Measurements from ENCODE around the gene ZC3H18.

ZC3H18 gene

GRCh38 chr16:88582912-88583575 lies 12.8 kb downstream of the ZC3H18 start:
- no peaks in the 10 kb centered on the region for H3K27me3 ChIP-seq (replicated peaks; ENCODE audit: insufficient read depth, low read length)
- peaks cover 70% of the 10 kb centered on the region for H3K79me2 ChIP-seq (ENCODE audit: low read length)
- H3K9me3 ChIP-seq (replicated peaks; ENCODE audit: insufficient read depth, low read length) = no peaks in the 10 kb centered on the region
- H3F3A ChIP-seq (ENCODE audit: insufficient read depth, low read length) = no peaks in the 10 kb centered on the region
- H3K36me3 ChIP-seq (replicated peaks; ENCODE audit: insufficient read depth, low read length) = no peaks in the 10 kb centered on the region
- no peak for DNase-seq
- no peak overlapping the region for H3K4me2 ChIP-seq (ENCODE audit: low read depth, low read length)
- H3K9me2 ChIP-seq (replicated peaks; ENCODE audit: insufficient read depth, low read length) = no peaks in the 10 kb centered on the region
- H4K20me1 ChIP-seq (ENCODE audit: insufficient read depth, low read length) = no peaks in the 10 kb centered on the region
- no peak for TF ChIP-seq EZH2phosphoT487 (IDR thresholded peaks at IDR 0.05; ENCODE audit: low read length)
- no peak for TF ChIP-seq CTCF (IDR thresholded peaks at IDR 0.05; ENCODE audit: low read length)
- no peak overlapping the region for H3K27ac ChIP-seq (ENCODE audit: low read length)
- H3K9ac ChIP-seq (ENCODE audit: low read length) = no peak overlapping the region
- H3K4me3 ChIP-seq (ENCODE audit: low read length) = no peak overlapping the region
- H3K4me1 ChIP-seq (ENCODE audit: low read length) = no peaks in the 10 kb centered on the region
- H2AFZ ChIP-seq (ENCODE audit: low read length) = no peak overlapping the region

GRCh38 chr16:88584676-88585075 lies 14.5 kb downstream of the ZC3H18 start:
- H3K36me3 ChIP-seq (replicated peaks; ENCODE audit: insufficient read depth, low read length) = no peaks in the 10 kb centered on the region
- no peak overlapping the region for H3K27ac ChIP-seq (ENCODE audit: low read length)
- H3K9me2 ChIP-seq (replicated peaks; ENCODE audit: insufficient read depth, low read length) = no peaks in the 10 kb centered on the region
- no peaks in the 10 kb centered on the region for H3F3A ChIP-seq (ENCODE audit: insufficient read depth, low read length)
- no peaks in the 10 kb centered on the region for H3K4me1 ChIP-seq (ENCODE audit: low read length)
- H3K9me3 ChIP-seq (replicated peaks; ENCODE audit: insufficient read depth, low read length) = no peaks in the 10 kb centered on the region
- no peak overlapping the region for H3K4me3 ChIP-seq (ENCODE audit: low read length)
- peaks cover 55% of the 10 kb centered on the region for H3K79me2 ChIP-seq (ENCODE audit: low read length)
- H4K20me1 ChIP-seq (ENCODE audit: insufficient read depth, low read length) = no peaks in the 10 kb centered on the region
- H3K4me2 ChIP-seq (ENCODE audit: low read depth, low read length) = no peak overlapping the region
- no peaks in the 10 kb centered on the region for H3K27me3 ChIP-seq (replicated peaks; ENCODE audit: insufficient read depth, low read length)
- no peak for TF ChIP-seq EZH2 (optimal IDR thresholded peaks at IDR 0.05; ENCODE audit: low read depth, low read length)
- no peak for TF ChIP-seq CTCF (IDR thresholded peaks at IDR 0.05; ENCODE audit: low read length)
- TF ChIP-seq EZH2phosphoT487 (IDR thresholded peaks at IDR 0.05; ENCODE audit: low read length) = no peak
- H3K9ac ChIP-seq (ENCODE audit: low read length) = no peak overlapping the region
- DNase-seq = no peak
- H2AFZ ChIP-seq (ENCODE audit: low read length) = no peak overlapping the region

- Histone ChIP-seq H3K36me3 (replicated peaks; ENCODE audit: insufficient read depth, low read length) (no peaks in the 10 kb centered on the region), H3K27me3 (replicated peaks; ENCODE audit: insufficient read depth, low read length) (no peaks in the 10 kb centered on the region), H3K4me3 (ENCODE audit: low read length) (no peak overlapping the region), H3K9ac (ENCODE audit: low read length) (no peak overlapping the region), H3K9me3 (replicated peaks; ENCODE audit: insufficient read depth, low read length) (no peaks in the 10 kb centered on the region), H3K4me1 (ENCODE audit: low read length) (no peaks in the 10 kb centered on the region), H3K4me2 (ENCODE audit: low read depth, low read length) (no peak overlapping the region), H3K79me2 (ENCODE audit: low read length) (peaks cover 50% of the 10 kb centered on the region), H4K20me1 (ENCODE audit: insufficient read depth, low read length) (no peaks in the 10 kb centered on the region), H3F3A (ENCODE audit: insufficient read depth, low read length) (no peaks in the 10 kb centered on the region), H2AFZ (ENCODE audit: low read length) (no peak overlapping the region), H3K9me2 (replicated peaks; ENCODE audit: insufficient read depth, low read length) (no peaks in the 10 kb centered on the region), H3K27ac (ENCODE audit: low read length) (no peak overlapping the region)
- DNase-seq = no peak
- TF ChIP-seq EZH2phosphoT487 (IDR thresholded peaks at IDR 0.05; ENCODE audit: low read length) (no peak), EZH2 (optimal IDR thresholded peaks at IDR 0.05; ENCODE audit: low read depth, low read length) (no peak), CTCF (IDR thresholded peaks at IDR 0.05; ENCODE audit: low read length) (no peak)
Measured at GRCh38 chr16:88585269-88585668, 15.1 kb downstream of the ZC3H18 start.

Data from MM.1S (cell line).